Activated CD4-positive, CD25-positive, alpha-beta regulatory T cell treated with anti-CD3 and anti-CD28 coated beads, Interleukin-2, amount 50 U/mL, for 72 hours (primary cell): ENCODE measurements around the gene CSRNP3.

ENCODE experiments used
- DNase-seq: peaks from one replicate; pipeline ENCODE4 v3.0.0; 2021

The CSRNP3 gene

DNA sequence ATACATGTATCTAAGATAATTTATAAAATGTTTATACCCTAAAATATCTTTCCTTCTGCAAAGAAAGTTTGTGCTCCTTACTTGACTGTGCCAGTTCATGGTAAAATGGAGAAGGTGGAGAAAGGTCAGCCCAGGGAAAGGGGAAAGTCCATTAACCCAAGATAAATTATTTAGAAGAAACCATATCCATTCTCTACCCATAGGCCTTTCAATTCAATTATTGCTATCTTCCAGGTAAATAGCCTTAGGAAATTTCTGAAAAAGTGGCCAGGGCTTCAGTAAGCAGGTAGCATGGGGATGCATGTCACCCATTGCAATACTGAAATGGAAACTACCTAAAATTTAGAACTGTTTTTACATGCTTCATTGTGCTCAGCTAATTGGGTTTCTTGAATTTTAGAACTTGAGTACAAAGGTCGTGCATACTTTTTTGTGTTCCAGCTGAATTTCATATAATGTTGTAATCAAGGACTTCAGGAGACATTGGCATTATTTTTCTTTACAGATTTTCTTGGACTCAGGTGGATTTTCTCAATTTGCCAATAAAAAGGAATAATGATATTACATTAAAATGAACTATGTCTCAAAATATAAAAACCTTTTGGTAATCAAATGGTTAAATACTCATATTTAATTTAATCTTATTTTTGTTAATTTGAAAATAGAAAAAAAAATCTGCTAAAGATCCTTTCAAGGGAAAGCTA, 124.9 kb downstream of the CSRNP3 start:
- no peak for DNase-seq

DNA sequence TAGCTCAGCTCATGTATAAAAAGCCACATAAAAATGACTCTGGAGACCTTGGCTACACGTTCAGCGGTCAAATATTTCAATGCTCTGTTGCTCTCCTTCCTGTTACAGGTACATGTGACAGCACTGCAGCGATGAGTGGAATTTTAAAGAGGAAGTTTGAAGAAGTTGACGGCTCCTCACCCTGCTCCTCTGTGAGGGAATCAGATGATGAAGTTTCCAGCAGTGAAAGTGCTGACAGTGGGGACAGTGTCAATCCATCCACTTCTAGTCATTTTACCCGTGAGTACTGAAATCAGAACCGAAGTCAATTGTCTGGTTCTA, 125.4 kb downstream of the CSRNP3 start:
- no peak for DNase-seq

DNA sequence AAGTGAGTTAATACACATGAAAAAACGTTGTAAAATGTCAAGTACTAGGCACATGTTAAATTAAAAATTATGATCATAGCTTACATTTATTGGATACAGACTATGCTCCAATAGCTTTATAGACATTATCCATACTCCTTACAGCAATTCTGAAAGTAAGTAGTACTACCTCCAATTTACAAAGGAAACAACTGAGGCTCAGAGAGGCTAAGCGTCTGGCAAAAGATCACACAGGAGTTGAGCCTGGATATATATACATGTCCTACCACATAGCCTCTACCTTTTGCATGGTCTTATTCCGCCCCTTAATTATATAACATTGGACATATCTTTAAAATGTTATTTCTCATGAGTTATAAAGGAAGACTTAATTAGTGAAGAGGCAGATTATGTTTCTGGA, 127.3 kb downstream of the CSRNP3 start:
- DNase-seq = no peak

DNA sequence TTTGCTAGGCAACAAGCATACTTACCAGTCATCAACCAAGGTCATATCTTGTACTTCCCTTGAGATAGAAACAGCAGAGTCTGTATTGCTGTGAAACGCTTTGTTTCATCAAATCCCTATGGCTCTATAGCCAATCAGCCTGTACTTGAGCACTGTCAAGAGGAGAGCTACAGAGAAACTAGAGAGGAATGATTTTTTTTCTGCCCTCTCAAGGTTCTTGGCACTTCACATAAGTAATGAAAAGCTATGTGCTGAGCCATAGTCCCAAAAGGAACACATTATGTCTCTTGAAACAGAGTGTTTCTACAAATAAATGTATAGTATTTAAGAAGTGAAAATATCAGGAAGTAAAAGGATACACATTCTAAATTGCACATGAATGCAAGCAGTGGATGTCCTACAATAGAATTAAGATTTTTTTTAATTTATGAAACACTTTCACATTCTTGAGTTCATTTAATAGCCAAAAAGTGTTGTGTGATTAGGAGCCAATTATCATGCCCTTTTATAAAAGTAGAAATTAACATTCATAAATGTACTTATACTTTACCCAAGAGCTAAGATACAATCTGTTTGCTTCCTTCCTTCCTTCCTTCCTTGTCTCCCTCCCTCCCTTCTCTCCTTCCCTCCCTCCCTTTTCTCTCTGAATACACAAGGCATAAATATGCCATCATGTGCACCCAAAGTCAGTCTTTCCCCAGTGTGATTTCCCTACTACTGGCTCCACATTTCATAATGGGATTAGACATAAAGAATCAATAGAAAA, 131.8 kb downstream of the CSRNP3 start:
- DNase-seq = no peak

DNA sequence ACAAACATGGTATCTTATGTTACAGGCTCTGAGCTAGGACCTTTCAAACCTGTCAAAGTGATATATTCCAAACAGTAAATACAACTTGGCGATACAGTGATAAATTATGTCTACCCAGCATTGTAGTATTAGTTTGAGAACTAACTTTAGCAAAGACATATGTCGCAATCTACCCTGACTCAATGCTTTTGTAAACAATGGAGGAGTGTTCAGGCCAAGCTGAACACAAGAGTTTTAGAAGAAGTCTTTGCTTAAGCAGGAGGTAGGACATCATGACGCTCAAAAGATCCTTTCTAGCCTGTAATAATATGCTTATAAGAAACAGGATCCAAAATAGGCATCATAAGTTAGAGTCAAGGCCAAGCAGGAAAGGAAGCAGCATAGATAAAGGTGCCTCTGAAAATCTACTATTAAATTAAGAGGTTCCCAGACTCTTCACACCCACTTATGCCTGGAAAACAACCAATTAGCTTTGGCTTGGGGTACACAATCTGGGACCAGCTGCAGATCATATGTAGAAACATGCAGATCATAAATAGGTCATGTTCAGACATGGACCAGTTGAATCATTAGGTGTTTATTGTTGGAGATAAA, 132.5 kb downstream of the CSRNP3 start:
- DNase-seq = no peak

DNA sequence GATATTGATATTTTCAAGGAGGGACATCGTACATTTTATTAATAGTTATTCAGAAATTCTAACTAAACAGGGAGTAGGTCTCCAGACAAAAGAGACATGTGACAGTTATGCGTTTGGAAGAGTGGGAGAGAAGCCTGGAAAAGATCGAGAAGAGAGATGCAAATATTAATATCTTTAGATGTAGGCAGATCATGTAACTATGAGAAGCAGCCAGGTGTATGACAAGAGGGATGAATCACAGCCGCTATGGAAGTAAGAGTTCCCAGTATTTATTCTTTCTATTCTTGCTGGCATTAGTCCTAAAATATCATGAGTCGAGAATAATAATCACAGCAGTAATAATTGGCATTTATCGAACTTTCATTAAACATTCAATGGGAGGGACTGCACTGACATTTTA, 140.2 kb downstream of the CSRNP3 start:
- no peak for DNase-seq

DNA sequence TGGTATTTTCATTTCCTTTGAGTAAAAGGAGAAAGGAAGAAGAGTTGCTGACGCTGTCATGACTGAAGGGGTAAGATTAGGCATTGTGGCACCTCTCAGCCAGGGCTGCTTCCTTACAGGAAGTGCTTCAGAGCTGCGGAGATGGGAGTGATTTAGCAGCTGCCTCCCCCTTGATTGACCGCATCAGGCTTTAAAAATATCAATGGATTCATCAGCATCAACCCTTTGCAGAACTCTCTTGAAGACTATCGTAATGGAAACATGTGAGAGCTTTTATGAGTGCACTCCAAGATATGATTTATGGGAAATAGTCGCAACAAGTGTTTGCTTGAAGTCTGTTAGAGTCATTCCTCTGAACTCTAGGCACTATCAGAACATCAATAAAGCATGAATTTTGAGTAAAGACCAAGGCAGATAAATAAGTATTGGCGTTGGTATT, 141.1 kb downstream of the CSRNP3 start:
- no peak for DNase-seq

DNA sequence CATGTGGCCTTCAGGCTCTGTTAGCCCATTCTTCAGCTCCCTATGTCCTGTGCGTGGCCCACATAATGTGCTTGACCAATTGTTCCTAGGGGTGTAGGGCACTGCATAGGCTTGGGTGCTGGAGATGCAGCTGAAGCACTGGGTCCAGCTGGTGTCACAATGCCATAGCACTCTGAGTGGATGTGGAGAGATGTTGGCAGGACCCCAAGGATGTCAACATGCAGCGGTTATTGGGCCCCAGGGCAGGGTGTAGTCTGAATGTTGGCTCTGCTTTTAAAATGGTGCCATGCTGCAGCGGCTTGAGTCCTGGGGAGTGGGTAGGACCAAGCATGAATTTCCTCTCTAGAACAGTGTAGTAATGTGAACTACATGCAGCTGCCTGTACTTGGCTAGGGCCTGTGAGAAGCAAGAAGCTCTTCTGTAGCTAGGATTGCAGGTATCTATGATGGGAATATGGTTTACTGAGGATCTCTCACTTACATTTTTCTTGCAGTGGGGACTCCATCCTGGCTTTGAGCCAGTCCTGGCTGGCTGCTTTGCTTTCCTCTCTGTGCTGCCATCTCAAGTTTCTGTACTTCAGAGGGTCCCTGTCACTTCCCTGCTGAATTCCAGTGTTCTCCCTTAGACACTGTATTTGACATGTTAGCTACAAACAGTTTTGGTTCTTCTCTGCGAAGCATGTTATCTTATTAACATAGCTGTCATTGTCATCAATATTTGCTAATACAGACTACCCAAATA, 148.4 kb downstream of the CSRNP3 start:
- DNase-seq = no peak

DNA sequence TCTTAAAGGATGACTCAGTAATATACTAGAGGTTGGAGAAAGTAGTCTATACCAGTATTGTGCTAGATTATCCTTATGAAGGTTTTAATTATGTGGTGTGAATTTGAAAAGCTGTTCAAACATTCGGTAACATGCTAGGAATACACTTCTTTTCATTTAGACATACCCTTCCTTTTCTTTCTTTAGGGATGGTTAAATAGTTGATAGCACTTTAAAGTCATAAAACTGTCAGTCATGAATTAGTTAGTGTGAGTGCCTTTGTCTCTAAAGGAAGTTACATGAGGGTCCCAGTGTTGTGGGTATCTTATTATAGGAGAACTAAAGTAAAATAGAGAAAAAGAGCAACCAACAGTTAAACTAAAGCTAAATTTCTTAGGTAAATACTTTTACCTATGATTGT, 149.3 kb downstream of the CSRNP3 start:
- no peak for DNase-seq

DNA sequence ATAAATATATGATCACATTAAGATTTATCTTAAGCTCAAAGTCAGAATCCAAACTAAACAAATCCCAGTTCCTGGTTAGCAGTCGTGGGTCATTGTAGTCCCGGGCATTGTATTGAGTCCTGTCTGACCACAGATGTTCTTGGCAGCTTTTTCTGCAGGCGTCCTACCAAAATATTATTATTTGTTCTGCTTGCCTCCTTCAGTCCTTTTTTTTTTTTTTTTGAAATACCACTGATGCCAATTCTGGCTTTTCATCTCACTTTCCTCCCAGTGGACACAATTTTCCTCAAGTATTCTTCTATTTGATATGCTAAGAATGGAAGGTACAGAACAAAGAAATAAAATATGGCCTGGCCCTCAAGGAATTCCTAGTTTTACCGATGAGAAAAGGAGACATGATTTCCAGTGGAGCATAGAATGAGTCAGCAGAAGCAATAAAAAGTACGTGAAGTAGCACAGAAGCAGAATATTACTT, 151.6 kb downstream of the CSRNP3 start:
- DNase-seq = no peak

DNA sequence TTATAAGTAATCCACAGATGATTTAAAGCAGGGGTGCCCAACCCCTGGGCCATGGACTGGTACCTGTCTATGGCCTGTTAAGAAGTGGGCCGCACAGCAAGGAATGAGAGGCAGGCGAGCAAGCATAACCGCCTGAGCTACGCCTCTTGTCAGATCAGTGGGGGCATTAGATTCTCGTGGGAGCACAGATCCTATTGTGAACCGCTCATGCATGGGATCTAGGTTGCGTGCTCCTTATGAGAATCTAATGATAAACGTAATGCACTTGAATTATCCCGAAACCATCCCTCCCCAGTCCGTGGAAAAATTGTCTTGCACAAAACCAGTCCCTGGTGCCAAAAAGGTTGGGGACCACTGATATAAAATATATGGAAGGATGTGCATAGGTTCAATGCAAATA, 153.7 kb downstream of the CSRNP3 start:
- no peak for DNase-seq

DNA sequence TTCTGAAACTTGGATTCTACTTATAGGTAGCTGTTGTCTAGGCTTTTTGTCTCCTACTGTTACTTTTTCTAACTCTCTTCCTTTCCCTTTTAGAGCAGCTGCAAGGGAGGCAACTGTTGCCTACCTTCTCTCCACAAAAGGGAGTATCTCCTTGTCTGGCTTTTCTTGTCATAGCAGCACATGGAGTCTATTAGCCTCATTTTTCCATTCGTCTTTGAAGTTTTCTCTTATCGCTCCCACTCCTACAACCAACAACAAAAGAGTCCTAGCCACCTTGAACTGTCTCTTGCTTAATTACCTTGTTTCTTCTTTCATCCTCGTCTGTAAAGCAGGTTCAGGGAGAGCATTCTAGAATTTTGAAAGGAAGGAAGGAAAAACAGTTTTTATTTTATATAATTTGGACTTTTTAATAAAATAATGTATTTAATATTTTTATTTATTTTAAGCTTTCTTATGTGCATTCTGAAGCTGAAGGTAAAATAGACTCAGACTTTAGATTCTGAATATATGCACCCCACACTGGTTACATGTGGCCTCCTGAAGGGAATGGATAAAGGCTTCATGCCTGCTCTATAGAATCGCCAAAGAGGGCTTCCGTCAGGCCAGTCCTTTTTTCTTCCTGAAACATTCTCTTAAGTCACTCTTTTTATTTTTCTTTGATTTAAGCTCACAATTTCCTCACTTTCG, 154.4 kb downstream of the CSRNP3 start:
- DNase-seq = no peak

DNA sequence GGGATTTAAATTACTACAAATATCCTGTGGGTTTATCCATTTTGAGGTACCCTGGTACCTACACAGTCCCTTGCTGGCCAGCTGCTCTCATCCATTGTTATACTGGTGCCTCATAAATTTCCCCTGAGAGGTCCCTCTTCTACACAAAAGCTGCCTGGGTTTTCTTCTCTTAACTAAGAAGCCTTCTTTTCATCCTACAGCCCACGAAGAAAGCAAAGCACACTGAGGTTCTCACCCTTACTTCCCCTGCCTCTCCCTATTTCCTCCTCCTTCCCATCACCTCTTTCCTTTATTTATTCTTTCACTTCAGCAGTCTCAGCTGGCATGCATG, 154.9 kb downstream of the CSRNP3 start:
- no peak for DNase-seq

DNA sequence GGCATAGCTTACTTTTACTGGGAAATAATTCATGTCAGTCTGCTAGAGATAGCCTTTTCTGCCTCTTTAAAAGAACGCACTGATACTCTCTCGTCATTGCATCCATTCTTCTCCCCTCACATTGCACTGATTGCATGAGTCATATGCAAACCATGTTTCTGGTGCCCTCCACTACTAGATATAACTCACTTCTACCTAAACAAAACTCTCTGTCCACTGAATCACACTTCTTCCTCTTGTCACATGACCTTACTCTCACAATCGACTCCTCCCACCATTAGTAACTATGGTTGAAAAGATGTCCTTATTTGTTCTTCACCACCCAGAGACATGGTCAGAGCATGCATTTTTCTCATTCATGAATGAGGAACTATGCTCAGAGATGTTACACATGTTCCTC, 158.0 kb downstream of the CSRNP3 start:
- no peak for DNase-seq

DNA sequence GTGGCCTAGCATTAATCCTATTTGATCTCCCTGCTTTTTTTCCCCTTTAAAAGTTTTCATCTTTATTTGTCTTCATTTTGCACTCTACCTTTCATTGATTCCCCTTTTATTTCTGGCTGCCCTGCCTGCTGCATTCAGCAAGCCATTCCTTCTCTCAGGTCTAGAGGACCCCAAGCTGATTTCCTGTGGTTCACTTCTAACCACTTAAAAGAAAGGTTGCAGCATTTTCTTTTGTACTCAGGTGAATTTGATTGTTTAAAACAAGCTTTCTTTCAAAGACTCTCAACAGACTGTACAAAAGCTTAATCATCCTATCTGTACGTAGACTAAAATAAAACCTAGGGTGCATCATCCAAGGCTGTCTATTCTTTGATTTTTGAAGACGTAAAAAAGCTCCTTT, 160.3 kb downstream of the CSRNP3 start:
- DNase-seq = no peak

DNA sequence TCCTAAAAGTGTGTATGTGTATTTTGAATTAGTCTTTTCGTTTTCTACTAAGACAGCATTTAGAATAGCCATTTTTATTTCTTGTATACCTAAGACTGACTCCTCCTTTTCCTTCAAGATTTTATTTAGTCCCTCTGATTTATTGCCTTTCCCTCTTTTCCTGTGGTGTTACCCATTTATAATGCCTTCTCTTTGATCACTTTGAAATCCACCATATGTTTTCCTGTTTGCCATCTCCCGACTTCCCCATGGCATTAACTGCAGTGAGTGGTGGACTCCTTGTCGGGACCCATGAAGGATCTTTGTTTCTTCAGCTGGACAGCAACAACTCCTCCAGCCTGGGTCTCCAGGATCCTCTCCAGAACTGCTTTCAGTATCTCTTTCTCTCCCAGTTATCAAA, 160.7 kb downstream of the CSRNP3 start:
- DNase-seq = no peak

DNA sequence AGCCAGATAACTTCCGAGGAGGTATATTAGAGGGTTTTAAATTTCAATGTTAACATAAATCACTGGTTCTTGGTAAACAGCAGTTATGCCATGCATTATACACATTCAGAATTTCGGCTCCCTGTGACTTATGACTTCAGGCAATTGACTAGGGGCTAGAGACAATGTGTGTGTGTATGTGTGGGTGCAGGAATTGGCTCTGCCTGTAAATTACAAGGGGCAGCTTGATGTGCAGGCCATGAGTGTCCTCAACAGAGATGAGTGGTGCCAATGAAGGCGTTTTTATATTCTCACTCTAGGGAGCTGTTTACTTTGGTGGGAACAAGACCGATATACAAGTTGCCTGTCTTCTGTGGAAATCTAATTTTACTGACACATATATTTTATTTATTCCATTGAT, 161.6 kb downstream of the CSRNP3 start:
- no peak for DNase-seq

DNA sequence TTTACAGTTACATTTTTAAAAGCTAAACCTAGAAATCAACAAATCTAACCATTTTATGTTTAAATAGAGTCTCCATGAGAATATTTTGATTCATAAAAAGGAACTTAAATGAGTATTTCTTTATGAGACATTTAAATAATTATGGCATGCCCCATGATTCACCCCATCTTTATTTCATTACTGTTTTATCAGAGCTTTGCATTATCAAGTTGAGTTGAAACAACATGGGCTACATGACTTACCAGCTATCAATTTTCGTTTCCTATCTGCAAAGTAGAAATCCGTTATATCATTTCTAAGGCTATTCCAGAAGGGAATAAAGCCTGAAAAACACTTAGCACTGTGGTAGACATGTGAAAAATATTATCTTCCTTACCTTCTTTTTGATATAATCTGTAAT, 163.1 kb downstream of the CSRNP3 start:
- no peak for DNase-seq

DNA sequence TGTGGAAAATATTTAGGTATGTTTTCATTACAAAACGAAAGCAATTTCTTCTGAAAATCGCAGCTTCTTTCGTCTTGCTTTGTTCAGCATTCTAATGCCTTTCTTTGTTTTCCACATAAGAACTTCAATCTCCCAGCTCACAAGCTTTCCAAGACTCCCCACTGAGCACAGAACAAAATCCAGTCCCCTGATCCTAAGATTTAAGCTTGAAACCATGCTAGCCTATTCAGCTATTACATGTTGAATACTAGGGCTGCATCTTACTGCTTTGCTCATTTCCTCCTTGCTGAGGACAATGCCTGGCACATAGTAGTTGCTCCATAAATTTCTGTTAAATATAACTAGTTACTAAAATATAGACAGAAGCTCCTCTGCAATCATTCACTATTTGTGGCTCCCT, 163.9 kb downstream of the CSRNP3 start:
- no peak for DNase-seq

DNA sequence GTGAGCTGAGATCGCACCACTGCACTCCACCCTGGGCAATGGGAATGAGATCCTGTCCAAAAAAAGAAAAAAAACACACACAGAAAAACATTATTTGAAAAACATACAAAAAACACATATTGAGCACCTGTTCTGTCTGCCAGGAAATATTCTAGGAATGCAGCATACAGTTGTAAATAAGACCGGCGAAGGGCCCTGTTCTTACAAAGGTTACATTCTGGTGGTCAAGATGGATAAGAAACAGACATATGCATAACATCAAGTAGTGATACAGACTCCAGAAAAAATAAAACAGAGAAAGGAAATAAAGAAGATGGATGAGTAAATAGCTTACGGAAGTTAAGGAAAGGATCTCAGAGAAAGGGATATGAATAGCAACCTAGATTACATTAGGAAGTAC, 164.8 kb downstream of the CSRNP3 start:
- no peak for DNase-seq

DNA sequence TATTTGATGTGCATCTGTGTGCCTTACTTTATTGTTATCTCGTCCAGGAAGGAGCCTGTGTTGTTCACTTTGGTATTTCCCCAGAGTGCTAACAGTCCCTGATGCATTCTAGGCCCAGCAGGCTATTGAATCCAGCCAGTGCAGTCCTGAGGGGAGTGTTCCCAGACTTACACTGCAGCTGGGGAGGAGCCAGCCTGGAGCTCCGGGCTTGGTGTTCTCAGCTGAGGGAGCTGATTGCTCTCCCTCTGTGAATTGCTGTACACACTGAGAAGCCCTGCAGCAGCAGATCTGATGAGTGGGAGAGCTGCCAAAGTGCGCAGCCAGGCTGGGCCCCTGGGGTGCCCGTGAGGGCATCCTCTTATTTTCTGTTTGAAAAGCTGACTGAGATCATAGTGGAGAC, 165.4 kb downstream of the CSRNP3 start:
- no peak for DNase-seq

DNA sequence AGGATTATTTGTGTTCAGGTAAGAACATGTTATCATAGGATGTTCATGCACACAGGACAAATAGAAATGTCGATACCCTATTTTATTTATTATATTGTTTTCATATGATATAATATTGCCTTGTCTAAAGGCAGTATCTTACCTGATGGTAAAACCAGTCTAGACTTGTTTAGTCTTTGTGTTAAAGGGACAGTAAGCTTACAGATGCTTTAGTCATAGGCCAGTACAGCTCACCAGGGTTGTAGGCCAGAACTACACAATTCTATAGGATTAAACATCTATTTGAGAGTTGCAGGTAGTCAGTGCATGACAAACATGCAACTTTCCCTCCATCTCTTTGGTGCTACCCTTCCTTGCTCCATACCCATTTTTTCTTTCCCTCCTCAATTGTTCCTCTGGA, 166.0 kb downstream of the CSRNP3 start:
- no peak for DNase-seq

DNA sequence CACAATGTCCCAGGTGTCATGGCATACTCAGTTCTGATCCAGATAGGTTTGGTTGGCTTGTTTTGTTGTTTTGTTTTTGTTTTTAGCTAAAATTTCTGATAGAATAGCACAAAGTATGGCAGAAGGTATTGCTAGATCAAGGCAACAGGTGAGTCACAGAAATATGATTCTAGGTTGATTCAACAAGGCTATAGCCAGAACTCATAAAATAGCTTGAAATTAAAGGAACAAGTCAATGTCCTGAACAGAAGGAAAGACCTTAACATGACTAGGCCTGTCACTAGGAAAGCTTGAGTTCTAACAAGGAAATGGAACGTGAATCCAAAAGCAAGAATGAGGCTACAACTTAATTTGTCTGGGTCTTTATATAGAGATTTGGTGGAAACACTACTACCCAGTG, 167.5 kb downstream of the CSRNP3 start:
- no peak for DNase-seq
